ENCODE data around the gene XAB2.

DNA sequence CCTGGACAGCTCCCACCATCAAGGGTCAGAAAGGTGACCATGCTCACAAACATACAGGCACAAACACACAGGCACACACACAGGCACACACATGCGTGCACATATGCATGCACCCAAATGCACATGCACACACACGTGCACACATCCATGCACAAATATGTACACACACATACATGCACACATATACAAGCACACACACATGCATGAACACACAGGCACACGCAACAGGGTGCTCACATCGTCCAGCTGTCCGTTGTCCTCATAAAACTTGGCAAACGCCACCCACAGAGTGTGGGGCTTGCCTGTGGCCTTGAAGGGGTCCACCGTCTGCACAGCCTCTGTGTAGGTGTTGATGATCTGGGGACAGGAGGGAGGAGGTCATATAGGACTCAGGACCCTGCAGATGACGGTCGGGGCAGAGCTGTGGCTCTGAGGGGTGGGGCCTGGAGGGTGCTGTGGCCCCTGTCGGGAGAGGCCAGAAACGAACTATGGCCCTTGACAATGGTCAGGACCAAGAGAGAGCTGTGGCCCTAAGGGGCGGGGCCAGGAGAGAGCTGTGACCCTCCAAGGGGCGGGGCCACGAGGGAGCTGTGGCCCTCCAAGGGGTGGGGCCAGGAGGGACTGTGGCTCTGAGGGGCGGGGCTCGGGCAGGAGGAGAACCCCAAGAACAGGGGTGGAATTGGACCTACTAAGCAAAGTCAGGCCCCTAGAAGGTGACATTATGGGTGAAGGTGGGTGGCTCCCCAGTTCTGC is 6.2 kb downstream of the XAB2 start:
- TF ChIP-seq, protein P1, sequence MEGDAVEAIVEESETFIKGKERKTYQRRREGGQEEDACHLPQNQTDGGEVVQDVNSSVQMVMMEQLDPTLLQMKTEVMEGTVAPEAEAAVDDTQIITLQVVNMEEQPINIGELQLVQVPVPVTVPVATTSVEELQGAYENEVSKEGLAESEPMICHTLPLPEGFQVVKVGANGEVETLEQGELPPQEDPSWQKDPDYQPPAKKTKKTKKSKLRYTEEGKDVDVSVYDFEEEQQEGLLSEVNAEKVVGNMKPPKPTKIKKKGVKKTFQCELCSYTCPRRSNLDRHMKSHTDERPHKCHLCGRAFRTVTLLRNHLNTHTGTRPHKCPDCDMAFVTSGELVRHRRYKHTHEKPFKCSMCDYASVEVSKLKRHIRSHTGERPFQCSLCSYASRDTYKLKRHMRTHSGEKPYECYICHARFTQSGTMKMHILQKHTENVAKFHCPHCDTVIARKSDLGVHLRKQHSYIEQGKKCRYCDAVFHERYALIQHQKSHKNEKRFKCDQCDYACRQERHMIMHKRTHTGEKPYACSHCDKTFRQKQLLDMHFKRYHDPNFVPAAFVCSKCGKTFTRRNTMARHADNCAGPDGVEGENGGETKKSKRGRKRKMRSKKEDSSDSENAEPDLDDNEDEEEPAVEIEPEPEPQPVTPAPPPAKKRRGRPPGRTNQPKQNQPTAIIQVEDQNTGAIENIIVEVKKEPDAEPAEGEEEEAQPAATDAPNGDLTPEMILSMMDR (IDR thresholded peaks at IDR 0.05; ENCODE audit: extremely low read depth in 1 of 2, insufficient read depth in 1 of 2, low read depth in 1 of 2, low read length in 2 of 2): no peak
- TF ChIP-seq POLR2A (IDR thresholded peaks at IDR 0.05; ENCODE audit: low read depth, low read length) (no peak), EZH2 (IDR thresholded peaks at IDR 0.05; ENCODE audit: borderline replicate concordance, low read depth, low read length, severe bottlenecking) (no peak)

All from endothelial cell of umbilical vein (primary cell).